HL-60/S4 treated with phorbol 12-myristate 13-acetate at 8.2 ng/mL for 4 days and 3 days (cell line): ENCODE results near the gene SPATA45.

Experiments used
- in situ Hi-C: fragments of 300-500 bp; cut with MboI; formaldehyde crosslinking; loops from 2 replicates; pipeline ENCODE4 v1.15.0; 2022; ENCODE audit warnings: low sequenced_read_pairs

SPATA45 gene

GRCh38 chr1:212783976-212784375 is 63.5 kb downstream of the SPATA45 start:
- in situ Hi-C loops: no loop called here

DNA sequence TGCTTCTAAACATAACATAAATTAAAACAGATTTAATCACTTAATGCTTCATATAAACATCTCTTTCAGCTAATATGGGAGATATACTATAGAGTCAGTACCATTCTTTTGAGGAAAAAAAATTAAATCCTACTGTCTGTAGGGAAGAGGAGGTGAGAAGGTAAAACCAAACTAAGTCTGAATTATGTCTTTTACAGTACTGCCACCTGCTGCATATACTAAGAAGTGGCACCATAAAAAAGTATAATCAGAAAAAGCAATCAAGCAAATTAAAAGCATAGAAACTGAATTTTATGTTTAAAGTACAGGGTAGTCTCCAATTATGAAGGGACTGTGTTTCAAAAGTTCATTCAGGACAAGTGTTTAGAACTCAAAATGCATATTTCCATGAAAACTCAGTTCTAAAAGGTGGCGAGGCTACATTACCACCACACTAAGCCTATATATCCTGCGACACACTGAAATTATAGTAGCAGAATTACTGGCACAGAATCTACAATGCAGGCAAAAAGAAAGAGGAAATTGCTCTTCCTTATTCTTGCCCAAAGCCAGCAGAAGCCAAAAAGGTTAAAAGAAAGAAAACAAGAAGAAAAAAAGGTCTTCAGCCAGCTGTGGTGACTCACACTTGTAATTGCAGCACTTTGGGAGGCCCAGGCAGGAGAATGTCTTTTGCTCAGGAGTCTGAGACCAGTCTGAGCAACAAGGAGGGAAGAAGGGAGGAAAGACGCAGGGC is 64.9 kb downstream of the SPATA45 start:
- in situ Hi-C loops: no loop called here

- in situ Hi-C loops: no loop called here
Observed at GRCh38 chr1:212781225-212781624, 66.2 kb downstream of the SPATA45 start.

DNA sequence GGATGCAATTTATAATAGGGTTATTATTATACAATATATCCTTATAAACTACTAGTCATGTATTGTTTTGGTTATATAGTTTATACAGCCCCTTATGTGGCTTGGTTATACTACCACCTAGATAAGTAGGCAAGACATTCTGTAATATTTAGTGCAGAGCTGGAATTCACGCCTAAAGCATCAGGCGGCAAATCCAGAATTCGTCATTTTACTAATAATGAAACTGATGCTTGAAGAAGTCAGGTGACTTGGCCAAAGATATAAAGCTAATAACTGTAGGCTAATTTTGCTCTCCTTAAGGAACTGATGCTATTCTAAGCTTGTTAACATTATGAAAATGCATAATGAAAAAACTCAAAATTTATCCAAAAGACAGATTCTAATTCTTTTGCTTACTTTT is 66.7 kb downstream of the SPATA45 start:
- in situ Hi-C loops: no loop called here
